Activated CD4-positive, alpha-beta T cell treated with anti-CD3 and anti-CD28 coated beads, Interleukin-2, amount 50 U/mL, for 16 hours (primary cell): Measurements from ENCODE around the gene FBXO44.
A peak's percentile ranks its signal among the peaks of the same experiment; 100 is the strongest.

Source experiments
- DNase-seq: peaks from one replicate; pipeline ENCODE4 v3.0.0-alpha.2; 2020

The FBXO44 gene

DNA sequence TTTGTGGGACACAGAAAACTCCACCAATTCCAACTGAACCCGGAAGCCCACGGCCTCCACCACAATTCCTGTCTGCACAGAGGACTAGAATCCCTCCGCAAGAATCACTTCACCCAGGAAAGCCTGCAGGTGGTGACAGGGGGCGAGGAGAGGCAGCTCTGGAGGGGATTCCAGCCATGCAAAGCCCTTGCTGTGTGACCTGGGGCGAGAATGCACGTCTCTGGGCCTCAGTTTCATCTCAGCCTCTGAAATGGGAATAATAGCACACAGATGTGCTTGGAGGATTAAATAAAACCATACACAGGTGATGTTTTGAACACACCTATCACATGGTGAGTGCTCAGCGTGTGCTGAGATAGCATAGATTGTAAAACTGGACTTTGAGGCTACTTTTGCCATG, 14.6 kb upstream of the FBXO44 start:
- DNase-seq = no peak

- no peak for DNase-seq
These were observed 13.7 kb upstream of the FBXO44 start for GRCh38 chr1:11640944-11641343.

GRCh38 chr1:11641776-11642305, 12.8 kb upstream of the FBXO44 start:
- no peak for DNase-seq

GRCh38 chr1:11642418-11643017, 12.2 kb upstream of the FBXO44 start:
- DNase-seq = peak; percentile 69

- no peak for DNase-seq
These were observed 10.9 kb upstream of the FBXO44 start for GRCh38 chr1:11643782-11644181.

DNA sequence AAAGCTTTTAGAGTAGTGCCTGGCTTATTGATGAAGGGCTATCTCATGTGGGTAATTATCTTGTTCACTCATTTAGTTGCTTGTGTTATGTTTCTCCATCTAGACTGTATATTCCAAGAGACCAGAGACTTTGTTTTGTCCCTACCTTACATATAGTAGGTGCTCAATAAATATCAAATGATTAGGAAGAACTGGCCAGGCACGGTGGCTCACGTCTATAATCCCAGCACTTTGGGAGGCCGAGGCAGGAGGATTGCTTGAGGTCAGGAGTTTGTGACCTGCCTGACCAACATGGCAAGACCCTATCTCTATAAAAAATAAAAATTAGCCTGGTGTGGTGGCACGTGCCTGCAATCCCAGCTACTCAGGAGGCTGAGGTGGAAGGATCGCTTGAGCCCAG, 9.4 kb upstream of the FBXO44 start:
- no peak for DNase-seq

- peak; percentile 82 for DNase-seq
These were observed 8.9 kb upstream of the FBXO44 start for GRCh38 chr1:11645670-11646265.

- no peak for DNase-seq
These were observed 8.4 kb upstream of the FBXO44 start for GRCh38 chr1:11646317-11646716.

DNA sequence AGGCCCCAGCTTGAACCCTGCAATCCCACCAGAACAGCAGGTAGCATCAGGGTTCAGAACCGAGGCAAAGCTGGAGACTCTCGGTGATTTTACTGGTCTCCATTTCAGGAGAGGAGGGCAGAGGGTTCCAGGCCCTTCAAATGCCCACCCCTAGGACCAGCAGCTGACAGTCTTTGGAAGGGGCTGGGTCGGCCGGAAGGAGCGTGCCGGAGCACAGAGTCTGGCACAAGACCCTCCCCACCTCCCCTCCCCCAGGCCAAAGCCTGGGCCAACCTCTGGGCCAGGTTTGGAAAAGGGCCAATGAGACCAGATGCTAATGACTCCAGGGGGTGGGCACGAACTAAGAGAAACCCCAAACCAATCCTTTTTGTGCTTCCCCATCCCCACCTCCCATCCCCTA, 7.3 kb upstream of the FBXO44 start:
- no peak for DNase-seq

DNA sequence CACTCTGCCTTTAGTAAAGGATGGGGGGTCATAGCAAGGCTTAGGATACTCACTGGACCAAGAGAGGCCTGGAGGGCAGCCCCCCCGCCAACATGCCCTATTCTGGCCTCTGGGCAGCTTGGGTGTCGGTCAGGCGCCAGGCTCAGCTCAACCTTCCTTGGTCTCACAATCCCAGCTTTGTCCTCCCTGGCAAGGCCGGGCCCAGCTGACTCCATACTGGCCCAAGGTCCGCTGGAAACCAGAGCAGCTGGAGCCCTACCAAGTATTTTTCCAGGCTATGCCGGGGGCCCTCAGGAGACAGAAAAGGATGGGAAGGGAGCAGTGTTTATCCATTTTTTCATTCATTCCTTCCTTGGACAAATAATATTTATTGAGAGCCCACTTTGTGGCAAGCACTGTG, 6.6 kb upstream of the FBXO44 start:
- DNase-seq = no peak

DNA sequence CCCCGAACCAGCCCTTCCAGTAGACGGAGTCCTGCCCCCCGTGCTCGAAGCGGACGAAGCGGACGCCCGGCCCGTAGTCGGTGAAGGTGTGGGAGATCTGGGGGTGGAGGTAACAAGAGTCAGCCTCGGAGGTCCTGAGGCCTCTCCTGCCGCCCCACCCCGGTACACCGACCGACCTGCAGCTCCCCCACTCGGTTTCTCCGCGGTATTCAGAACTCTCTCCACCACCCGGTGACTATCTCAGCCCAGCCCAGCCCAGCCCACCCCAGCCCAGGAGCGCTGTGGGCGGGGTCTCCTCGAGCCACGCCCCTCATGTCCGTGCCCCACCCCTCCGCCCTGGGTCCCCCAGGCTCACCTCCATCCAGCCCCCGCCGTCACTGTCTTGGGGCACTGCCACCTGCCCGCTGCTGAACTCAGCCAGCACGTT, 5.9 kb upstream of the FBXO44 start:
- DNase-seq = no peak

- no peak for DNase-seq
These were observed 5.4 kb upstream of the FBXO44 start for GRCh38 chr1:11649237-11649623.

DNA sequence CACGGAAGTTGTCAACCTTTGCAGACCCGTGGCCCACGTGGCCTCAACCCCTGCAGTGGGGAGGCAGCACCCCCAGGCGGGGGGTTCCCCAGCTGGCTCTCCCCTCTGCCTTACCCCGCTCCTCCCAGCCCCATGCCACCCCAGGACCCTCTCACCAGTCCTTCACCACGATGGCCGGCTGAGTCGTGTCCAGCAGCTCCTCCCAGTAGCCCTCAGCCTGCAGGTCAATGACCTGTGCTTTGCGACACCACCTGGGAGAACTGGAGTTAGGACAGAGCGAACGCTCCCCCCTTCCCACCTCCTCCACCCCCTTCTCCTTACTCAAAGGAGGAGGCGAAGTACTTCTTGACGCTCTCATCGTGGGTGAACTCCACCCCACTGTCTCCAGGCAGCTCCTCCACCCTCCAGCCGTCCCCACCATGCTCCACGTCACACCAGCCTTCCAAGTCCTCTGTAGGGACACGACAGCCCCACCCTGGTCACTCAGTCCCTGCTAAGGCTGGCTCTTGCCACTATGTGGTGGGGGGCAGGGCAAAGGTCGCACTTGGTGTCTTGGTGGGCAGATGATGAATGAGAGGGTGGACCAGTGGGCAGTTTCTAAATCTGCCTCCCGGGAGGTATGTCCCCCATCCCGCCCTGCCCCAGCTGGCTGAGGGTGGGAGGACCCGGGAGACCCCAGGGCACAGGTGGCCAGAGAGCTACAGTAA, 4.9 kb upstream of the FBXO44 start:
- DNase-seq = no peak

- DNase-seq = peak; percentile 82
These were observed 4.2 kb upstream of the FBXO44 start for GRCh38 chr1:11650331-11650991.

DNA sequence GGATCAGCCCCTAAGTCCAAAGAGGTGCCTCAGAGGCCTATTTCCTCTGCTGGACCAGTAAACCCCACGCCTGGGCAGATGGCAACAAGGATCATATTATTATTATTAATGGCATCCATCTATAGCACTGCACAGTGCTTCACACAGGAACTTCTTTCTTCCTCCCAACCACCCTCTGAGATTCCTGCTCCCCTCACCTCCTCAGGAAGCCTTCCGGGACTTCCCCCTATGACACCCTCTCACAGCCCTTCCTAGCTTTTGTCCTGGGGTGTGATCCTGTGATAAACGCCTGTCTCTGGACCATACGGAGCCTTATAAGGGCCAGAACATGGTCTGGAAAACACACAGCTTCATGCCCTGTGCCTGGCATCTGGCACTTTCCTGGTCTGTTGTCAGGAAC, 3.7 kb upstream of the FBXO44 start:
- DNase-seq = no peak

- no peak for DNase-seq
These were observed 2.4 kb upstream of the FBXO44 start for GRCh38 chr1:11652203-11652780.

DNA sequence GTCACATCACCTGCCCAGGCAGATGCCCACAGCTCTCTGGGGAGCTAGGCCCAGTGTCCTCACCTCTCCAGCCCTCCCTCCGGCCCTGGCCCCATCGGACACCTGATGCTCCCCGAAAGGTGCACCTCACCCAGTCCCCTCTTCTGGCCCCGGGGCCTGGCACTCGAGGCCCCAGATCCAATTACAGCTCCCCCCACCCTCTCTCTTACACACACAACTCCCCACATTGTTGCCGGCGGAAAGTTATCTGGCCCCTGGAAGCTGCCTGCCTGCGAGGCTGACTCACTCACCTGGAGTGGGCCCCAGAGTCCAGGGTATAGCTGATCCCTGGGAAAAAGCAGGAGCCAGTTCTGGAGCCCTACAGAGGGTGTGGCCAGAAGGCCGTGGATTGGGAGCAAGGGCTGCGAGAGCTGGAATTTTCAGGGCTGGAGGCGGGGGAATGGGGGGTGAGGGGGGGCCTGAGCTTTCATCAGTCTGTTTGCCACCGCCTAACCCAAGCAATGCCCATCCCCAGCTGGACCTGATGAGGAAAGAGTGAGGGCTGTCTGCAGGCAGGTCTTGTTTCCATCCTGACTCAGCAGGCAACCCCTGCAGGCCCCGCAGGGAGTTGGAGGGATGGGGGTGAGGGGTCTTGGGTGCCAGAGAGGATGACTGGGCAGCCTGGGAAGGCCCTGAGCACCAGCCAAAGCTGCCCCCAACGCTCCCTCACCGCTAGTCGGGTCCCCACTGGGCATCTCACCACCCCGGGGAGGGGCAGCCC, 1.4 kb upstream of the FBXO44 start:
- no peak for DNase-seq

DNA sequence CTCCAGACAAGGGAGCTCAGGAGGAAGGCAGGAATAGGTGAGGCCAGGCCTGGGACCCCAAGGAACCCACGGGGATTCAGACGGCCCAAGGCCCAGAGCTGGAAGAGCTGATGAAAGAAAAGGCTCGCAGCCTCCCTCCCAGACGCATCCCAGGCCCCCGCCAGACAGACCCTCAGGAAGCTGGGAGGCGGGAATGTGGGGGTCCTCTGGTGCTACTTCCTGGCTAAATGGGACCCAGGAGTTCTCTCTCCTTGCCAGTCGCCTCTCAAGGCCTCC, 878 bp upstream of the FBXO44 start:
- no peak for DNase-seq

GRCh38 chr1:11654939-11655808, 497 bp downstream of the FBXO44 start:
- DNase-seq = no peak

- no peak for DNase-seq
These were observed 3.0 kb downstream of the FBXO44 start for GRCh38 chr1:11657654-11658053.

DNA sequence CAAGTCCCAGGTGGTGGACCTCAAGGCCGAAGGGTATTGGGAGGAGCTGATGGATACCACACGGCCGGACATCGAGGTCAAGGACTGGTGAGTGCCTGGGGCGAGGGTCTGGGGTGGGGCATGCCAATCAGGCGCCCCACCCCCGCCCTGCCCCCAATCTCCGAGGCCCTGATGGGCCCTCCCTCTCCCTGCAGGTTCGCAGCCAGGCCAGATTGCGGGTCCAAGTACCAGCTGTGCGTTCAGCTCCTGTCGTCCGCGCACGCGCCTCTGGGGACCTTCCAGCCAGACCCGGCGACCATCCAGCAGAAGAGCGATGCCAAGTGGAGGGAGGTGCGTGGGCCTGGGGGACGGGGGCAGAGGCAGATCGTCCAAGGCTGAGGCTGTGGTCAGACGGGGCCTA, 3.9 kb downstream of the FBXO44 start:
- DNase-seq = no peak

DNA sequence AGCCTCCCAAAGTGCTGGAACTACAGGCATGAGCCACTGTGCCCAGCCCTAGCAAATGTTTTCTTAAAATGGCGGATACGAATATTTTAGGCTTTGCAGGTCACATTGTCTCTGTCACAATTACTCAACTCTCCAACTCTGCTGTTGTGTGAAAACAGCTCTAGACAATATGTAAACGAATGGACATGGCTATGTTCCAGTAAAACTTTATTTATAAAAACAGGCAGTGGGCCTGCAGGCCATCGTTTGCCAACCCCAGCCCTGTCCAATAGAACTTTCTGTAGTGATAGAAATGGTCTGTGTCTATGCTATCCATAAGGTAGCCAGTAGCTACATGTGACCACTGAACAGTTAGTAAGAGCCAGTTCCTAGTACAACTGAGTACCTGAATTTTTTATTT, 5.1 kb downstream of the FBXO44 start:
- no peak for DNase-seq
